HG03469 (cell line): ENCODE measurements around the gene TMOD3.
"Not testable (repeated sequence)": the region's sequence is repeated elsewhere in the genome, so short reads cannot be mapped to it uniquely, and the experiment has no call there.

Source experiments
- ATAC-seq: cut with Tn5 transposase; IDR thresholded peaks from one replicate; pipeline ENCODE4 v1.9.1; 2021; ENCODE audit warnings: mild to moderate bottlenecking, moderate library complexity, moderate number of reproducible peaks; ENCODE audit not compliant: unreplicated experiment

Gene TMOD3

GRCh38 chr15:51863131-51863530, 33.7 kb downstream of the TMOD3 start:
- ATAC-seq, result no peak

- ATAC-seq, result no peak
Observed at GRCh38 chr15:51864408-51865056, 35.1 kb downstream of the TMOD3 start.

- no peak for ATAC-seq
Observed at GRCh38 chr15:51865317-51865716, 35.9 kb downstream of the TMOD3 start.

GRCh38 chr15:51866161-51866560, 36.7 kb downstream of the TMOD3 start:
- ATAC-seq, result no peak

- no peak for ATAC-seq
Observed at GRCh38 chr15:51866751-51867150, 37.3 kb downstream of the TMOD3 start.

GRCh38 chr15:51869060-51869421, 39.6 kb downstream of the TMOD3 start:
- ATAC-seq, result no peak

- ATAC-seq, result no peak
Observed at GRCh38 chr15:51870774-51871173, 41.3 kb downstream of the TMOD3 start.

- no peak for ATAC-seq
Observed at GRCh38 chr15:51874751-51875644, 45.5 kb downstream of the TMOD3 start.

GRCh38 chr15:51876169-51876568, 46.7 kb downstream of the TMOD3 start:
- no peak for ATAC-seq

GRCh38 chr15:51878446-51879386, 49.3 kb downstream of the TMOD3 start:
- ATAC-seq, result no peak

- no peak for ATAC-seq
Observed at GRCh38 chr15:51879555-51879954, 50.1 kb downstream of the TMOD3 start.

- no peak for ATAC-seq
Observed at GRCh38 chr15:51883271-51883837, 53.9 kb downstream of the TMOD3 start.

- ATAC-seq, result no peak
Observed at GRCh38 chr15:51884041-51884440, 54.6 kb downstream of the TMOD3 start.

- no peak for ATAC-seq
Observed at GRCh38 chr15:51884517-51885236, 55.2 kb downstream of the TMOD3 start.

- ATAC-seq, result not testable (repeated sequence)
Observed at GRCh38 chr15:51885758-51886157, 56.3 kb downstream of the TMOD3 start.

- ATAC-seq, result no peak
Observed at GRCh38 chr15:51887887-51888592, 58.6 kb downstream of the TMOD3 start.

- no peak for ATAC-seq
Observed at GRCh38 chr15:51888593-51889195, 59.2 kb downstream of the TMOD3 start.

- no peak for ATAC-seq
Observed at GRCh38 chr15:51889486-51889885, 60.0 kb downstream of the TMOD3 start.

GRCh38 chr15:51904421-51904820, 75.0 kb downstream of the TMOD3 start:
- no peak for ATAC-seq
